Epidermal melanocyte (primary cell): ENCODE data around the gene DIS3L.
"Not testable (repeated sequence)": the region's sequence is repeated elsewhere in the genome, so short reads cannot be mapped to it uniquely, and the experiment has no call there.

Source experiments
- DNase-seq: peaks from one replicate; pipeline ENCODE4 v3.0.0; 2011; ENCODE audit warnings: low spot score; ENCODE audit not compliant: insufficient read length

DIS3L gene

DNA sequence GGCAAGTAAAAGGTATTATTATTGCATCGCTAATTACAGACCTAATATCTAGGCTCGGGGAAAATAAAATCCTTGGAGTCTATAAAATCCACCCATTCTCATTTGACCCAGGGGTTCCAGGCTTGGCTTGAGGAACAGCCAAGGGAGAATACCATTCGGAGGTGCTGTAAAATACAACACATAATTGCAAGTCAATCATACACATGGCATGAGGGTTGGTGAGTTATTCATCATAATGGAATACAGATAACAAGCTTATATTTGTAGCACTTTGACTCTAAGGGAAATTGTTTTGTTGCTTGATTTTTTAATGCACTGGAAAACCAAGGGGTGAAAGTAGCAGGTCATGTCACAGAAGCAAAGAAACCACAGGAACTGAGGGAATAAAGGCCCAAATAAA lies 16.8 kb upstream of the DIS3L start:
- no peak for DNase-seq

DNA sequence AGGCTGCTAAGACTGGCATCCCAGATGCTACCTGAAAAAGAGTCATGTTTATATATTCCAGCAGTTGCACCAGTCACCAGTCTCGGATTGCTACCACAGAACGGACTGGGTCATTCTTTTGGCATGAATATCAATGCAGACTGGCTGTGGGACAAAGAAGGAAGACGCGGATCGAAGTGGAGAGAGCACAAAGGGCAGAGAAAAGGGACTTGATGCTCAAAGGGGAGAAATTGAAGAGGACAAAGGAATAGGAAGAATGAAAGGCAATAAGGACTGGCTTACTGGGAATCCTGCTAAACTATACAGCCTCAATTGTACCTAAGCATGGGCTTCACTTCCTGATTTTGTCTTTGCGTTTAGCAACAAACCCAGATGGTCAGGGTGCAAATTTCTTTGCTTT lies 15.3 kb upstream of the DIS3L start:
- no peak for DNase-seq

DNA sequence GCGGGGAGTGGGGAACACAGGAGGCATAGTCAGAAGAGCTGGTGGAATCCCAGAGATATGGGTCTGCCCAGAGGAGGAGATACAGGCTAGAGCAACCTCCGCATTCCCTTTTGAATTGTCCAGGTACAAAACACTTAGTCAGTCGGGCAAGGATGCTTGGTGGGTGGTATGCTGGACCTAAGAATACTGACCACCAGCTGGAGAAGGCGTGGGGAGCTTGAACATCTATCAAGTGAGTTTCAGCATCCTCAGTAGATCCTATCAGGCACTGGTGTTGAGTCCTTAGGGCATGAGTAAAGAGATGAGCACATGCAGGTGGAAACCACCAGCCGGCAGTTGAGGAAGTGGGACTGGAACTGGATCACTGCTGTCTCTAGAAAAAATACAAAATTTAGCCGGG lies 14.7 kb upstream of the DIS3L start:
- no peak for DNase-seq

DNA sequence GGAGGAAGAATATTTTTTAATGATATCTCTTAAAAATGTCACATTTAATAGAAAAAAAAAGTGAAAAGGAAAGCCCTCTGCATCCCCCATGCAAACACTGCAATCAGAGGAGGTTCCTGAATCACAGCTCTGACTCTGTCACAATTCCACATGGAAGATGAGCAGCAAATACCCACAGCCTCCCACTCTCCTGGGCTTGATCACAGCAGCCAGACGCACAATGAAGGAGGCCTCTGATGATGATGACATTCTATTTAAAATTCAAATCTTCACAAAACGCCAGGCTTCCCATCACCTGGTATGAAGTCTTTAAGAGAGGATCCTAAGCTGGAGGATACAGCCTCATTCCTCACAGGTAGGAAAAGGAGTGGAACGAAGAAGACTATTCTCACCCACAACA lies 9.1 kb upstream of the DIS3L start:
- DNase-seq = no peak

DNA sequence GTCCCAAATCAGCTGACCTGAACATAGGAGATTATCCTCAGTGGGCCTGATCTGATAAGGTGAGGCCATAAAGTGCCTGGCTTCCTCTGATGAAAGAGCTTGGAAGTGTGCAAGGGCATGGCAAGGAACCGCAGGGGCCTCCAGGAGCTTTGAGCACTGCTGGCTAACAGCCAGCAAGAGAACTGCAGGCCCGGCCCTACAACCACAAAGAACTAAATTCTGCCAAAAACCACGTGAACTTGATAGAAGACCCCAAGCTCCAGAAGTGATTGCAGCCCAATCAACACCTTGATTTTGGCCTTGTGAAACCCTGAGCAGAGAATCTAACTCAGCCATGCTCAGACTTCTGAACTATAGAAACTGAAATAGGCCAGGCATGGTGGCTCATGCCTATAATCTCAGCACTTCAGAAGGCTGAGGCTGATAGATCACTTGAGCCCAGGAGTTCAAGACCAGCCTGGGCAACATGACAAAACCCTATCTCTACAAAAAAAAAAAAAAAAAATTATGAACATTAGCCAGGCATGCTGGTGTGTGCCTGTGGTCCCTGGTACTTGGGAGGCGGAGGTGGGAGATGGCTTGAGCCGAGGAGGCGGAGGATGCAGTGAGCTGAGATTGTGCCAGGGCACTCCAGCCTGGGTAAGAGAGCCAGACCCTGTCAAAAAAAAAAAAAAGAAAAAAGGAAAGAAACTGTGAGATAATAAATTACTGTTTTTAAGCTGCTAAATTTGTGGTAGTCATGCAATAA lies 7.7 kb upstream of the DIS3L start:
- DNase-seq = no peak

DNA sequence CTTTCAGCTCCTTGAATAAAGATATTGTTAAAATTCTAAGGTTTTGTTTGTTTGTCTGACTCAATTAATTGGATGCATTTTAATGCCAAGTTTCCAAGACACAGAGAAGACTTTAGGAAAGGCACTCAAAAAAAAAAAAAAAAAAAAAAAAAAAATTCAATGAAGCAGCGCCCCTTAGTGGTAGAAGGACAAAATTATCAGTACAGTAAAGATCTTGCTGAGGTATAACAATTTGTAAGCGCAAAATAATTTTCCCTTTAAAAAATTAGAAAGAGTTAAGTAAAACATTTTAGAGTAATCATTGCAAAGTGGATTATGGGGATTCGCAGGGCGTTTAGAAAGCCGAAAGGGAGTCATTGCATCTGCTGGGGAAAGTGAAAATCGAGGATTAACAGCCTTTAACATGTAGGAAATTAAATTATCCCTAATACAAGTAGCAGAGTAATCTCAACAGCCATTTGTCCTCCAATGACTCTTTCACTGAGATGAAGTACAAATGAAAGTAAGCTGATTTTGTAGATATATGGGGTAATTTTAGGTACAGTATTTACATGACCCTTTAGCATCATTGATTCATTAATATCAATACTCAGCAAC lies 5.8 kb upstream of the DIS3L start:
- no peak for DNase-seq

DNA sequence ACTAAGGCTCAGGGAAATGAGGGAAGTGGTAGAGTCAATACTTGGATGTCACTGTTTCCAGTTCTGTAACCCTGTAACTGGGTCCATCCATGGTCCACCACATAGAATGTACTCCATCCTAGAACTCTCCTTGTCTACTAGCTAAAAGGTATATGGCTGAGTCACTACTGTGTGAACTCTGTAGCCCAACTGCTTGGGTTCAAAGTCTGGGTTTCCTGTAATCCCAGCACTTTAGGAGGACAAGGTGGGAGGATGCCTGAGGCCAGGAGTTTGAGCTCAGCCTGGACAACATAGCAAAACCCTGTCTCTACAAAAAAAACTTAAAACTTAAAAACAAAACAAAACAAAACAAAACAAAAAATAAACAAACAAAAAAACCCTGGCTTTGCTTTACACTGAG lies 5.3 kb upstream of the DIS3L start:
- no peak for DNase-seq

DNA sequence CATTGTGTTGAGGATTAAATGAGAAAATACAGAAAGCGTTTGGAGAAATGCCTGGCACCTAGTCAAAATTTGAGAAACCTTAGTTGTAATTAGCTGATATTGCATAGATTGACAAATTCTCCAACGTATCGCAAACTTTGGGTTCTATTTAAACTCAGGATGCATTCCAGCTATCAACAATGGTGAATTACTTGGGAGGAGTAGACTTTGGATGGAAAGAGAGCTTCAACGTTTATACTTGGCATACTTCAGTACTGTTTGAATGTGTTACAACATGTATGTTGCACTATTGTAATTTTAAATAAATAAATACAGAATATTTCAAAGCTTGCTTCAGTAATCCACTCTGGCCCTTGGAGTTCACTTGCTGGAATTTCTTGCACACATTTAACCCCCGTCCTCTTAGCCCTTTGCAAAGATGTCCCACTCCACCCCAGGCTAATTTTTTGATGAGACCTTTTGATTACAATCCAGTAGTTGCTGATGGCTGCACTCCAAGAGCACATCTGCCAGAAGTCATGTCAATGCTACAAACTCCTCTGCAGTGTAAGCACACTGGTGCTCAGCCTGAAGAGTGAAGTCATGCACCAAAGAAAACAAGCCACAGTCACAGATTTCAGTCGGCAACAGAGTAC lies 4.7 kb upstream of the DIS3L start:
- DNase-seq = no peak

DNA sequence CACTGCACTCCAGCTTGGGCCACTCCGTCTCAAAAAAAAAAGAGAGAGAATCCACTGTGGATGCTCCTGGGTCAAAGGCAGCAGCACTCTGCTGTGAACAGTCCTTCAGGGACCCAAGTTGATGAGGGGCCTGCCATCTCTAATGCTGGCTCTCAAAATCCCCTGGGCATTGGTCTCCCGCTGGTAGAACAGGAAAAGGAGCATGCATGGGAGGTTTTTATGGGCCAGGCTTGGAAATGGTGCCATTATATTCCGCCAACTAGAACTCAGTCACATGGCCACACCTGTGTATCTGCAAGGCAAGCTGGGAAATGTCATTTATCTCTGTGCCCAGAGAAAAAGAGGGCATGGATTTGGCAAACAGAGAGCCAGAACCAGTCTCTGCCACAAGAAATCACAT lies 3.4 kb upstream of the DIS3L start:
- DNase-seq = no peak

DNA sequence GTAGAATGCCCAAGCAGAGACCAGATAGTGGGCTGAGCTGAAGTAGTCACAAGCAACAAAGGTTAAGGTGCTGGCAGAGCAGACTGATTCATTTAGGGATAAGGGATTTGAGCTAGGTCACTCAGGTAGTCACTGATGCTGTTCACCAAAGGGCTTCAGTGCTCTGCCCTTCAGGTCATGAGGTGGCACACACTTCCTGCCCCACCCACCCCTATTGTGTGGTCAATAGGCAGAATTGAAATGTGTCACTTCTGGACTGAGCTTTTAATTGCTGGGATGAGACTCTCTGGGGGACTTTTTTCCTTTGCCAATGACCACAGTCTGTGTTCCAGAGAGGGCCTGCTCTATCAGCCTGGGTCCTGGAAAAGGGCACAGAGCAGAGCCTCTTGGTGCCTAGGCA lies 2.9 kb upstream of the DIS3L start:
- no peak for DNase-seq

DNA sequence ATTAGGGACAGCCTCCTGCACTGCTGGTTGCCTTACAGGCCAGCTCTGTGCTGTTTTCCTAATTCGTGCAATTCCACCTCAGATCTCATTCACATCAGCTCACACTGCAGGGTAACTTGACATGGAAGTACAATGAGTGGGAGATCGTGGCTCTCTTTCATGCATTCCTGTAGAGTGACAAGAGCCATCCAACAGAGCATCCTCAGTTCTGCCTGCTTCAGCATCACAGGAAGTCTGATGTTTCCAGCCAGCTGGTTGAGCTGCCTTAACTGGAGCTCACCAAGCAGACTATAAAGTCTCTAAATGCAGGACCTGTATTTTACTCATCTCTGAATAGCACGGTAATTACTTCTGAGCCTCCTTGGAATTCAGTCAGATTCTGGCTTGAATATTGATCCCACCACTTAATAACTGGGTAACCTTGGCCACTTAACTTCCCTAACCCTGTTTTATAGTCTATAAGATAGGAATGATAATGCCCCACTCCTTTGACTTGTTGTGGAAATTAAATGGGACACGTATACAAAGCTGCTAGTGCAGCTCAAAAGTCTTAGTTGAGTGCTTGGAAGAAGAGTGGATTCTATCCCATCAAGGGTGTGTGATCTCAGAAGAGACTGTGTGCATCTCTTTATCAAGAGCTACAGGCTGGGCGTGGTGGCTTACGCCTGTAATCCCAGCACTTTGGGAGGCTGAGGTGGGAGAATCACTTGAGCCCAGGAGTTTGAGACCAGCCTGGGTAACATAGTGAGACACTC lies 1.4 kb upstream of the DIS3L start:
- no peak for DNase-seq

DNA sequence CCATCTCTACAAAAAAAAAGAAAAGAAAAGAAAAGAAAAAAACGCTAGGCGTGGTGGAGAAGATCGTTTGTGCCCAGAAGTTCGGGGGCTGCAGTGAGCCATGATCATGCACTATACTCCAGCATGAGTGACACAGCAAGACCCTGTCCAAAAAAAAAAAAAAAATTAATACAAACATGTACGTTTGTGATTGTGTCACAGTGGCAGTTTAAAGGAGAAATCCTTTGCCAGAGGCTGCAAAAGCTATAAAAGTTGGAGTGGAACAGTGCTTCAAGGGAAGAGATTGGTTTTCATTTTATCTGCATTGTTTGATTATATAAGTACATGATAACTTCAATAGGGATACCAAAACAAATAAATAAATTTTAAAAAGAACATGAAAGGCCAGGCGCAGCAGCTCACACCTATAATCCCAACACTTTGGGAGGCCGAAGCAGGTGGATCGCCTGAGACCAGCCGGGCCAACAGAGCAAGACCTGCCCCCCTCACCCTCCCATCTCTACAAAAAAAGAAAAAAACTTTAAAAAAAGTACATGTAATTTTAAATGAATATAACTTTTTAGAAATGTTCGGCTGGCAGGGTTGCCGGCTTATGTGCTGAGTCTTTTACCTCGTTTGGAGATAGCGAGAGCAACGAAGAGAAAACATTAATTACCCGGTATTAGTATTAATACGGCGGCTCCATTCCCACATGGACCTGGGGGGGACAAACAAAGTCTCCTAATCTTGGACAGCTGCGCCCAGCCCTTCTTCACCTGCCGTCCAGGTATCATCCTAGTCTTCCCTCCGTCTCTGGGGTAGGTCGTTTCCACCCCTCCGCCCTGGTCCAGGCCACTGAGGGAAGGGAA lies 573 bp upstream of the DIS3L start:
- no peak for DNase-seq

DNA sequence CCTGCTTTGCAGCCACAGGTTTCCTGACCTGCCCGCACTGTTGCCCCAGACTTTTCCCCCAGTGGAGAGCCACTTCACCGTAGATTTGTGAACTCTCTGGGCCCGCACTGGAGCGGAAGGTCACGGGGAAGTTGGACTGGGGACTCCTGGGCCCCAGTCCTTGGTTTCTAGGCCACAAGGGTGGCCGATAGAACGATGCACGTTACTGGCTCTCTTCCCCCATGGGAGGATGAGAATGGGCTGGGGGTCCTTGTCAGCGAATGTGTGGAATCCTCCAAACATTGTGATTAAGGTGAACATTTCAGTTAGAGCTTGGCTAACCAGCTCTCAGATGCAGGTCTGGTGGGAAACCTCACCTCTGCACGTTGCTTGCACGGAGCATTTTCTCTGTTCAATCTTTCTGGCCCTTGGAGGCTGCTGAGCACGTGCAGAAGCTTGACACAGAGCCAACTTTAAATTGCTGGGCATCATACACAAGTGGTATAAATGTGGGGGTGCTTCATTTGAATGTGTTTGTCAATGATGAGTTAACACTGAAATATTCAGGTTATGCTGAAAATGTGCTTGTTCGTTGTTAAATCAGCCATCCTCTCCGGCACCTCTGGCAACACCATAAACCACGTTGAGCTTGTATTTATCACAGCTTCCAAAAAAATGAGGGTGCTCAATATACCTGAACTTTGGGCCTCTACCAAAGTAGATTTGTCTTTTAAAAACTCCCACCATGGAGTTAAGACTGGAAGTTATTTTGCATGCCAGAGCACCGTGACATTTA lies 976 bp downstream of the DIS3L start:
- DNase-seq = peak; percentile 37

DNA sequence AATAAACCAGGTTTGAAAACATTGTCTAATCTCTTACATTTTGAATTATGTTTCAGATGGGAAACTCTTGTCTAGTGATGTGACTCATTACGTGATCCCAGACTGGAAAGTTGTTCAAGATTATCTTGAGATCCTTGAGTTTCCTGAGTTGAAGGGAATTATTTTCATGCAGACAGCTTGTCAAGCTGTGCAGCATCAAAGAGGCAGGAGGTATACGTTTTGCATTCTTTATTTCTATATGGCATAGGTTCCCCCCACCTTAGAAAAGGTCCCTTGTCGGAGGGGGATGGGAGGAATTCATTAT lies 1.5 kb downstream of the DIS3L start:
- DNase-seq = no peak

DNA sequence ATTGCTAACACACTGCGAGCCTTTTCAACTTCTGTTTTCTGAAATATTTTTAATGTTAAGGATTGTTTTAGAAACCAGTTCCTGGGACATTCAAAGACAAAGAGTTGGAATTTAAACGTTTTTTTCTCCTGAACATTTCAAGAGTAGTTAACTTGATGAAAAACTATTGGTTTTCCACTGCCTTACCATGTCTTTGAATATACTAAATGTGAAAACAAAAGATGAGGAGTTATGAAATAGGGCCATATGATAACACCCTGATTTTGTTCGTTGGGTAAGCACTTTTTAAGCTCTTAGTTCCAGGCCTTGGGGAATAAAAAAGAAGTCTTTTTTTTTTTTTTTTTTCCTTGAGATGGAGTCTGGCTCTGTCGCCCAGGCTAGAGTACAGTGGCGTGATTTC lies 2.8 kb downstream of the DIS3L start:
- DNase-seq = no peak

DNA sequence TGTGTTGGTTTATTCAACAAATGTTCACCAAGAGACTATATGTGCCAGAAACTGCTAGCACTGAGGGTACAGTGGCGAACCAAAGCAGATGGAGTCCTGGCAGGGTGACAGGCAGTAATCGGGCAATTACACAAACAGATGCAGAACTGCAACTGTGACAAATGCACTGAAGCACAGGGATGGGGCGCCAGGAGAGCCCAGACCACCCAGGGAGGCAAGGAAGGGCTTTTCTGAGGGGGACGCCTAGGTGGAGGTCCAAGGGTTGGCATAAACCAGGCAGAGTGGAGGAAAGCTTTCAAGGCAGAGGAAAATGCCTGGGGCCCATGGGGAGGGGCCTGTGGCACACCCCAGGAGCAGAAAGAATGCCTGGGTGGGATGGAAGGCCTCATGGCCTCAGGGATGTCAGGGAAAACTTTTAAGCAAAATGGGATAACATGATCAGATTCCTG lies 5.5 kb downstream of the DIS3L start:
- no peak for DNase-seq

DNA sequence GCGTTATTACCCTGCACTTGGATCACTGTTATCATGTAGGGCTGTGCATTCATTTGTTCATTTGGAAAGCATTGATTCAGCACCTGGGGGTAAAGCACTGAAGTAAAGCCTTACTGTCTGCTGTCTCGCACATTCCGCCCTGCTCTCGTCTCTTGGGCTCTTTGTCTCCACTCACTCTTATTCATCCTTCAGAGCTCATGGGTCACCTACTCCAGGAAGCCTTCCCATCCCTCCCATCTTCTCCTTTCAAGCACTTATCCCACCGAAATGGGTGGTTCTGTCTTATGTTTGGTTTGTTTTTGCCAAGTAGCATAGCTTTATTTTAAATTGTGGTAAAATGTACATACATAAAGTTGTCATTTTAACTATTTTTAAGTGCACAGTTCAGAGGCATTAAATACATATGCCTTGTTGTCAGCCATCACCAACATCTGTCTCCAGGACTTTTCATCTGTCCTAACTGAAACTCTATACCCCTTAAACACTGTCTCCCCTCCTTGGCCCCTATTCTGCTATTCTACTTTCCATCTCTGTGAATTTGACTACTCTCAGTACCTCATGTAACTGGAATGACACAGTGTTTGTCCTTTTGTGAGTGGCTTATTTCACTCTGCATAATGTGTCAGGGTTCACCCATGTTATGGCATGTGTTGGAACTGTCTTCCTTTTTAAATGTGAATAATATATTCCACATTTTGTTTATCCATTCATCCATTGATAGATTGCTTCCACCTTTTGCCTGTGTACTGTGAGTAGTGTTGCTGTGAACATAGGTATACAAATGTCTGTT lies 9.3 kb downstream of the DIS3L start:
- no peak for DNase-seq

DNA sequence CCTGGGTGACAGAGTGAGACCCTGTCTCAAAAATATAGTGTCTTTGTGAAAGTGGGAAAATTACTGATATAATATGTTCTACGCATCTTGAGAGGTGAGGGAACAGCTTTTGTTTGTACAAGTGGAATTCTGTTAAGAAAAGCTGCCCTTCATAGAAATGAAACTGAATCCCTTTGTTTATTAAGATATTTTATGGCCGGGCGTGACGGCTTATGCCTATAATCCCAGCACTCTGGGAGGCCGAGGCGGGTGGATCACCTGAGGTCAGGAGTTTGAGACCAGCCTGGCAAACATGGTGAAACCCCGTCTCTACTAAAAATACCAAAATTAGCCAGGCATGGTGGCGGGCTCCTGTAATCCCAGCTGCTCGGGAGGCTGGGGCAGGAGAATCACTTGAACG lies 11.1 kb downstream of the DIS3L start:
- not testable (repeated sequence) for DNase-seq

DNA sequence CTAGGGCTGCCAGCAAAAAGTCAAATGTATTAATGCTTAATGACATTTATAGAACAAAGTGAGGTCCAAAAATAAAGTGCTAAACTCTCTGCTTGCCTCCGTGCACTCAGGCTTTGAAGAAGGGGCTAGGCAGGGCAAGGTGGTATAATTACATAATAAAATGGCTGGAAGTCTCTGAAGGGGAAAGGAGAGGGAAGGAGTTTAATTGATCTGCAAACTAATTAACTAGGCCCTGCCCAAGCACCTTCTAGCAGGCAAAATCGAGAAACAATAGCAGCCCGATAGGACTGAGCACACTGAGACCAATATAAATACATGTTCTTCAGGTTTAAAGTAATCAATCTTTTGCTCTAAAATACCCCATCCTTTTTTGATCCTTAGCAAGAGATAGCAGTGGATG lies 13.0 kb downstream of the DIS3L start:
- DNase-seq = no peak

DNA sequence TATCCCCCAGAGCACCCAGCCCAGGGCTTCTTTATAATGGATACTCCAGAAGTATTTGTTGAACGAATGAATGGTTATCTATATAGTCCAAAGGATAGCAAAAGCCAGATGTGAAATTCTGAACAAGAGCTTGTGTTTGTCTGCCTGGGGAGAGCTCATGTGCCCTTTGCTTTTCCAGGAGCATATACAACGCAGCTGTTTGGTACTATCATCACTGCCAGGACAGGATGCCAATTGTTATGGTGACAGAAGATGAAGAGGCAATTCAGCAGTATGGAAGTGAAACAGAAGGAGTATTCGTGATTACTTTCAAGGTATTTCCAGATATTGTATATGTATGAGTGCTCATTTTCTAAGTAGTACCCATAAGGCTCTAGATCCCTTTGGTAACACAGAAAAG lies 15.2 kb downstream of the DIS3L start:
- DNase-seq = no peak
